ENCODE measurements around the gene MACO1. TPM values are rescaled to one million over a fixed set of nuclear protein-coding genes. Genes with fewer than 3 reads are reported as not detected.
A peak's percentile ranks its signal among the peaks of the same experiment; 100 is the strongest.

MACO1 gene
- total RNA-seq, 2 donors from 2014 or later = 16.3 to 21.6 TPM

GRCh38 chr1:25531082-25531461, 100.4 kb downstream of the MACO1 start:
- H3K27ac Mint-ChIP-seq = no peak overlapping the region
- no peaks in the 10 kb centered on the region for H3K36me3 Mint-ChIP-seq (ENCODE audit: low read depth)
- no peaks in the 10 kb centered on the region for H3K27me3 Mint-ChIP-seq
- no peak overlapping the region for H3K4me3 Mint-ChIP-seq
- ATAC-seq (no peak), DNase-seq (no peak)
- peaks cover 3% of the 10 kb centered on the region for H3K4me1 Mint-ChIP-seq
- H3K9me3 ChIP-seq (ENCODE audit: control insufficient read depth, low read length, poor library complexity, severe bottlenecking) = no peaks in the 10 kb centered on the region

GRCh38 chr1:25532970-25533369, 102.3 kb downstream of the MACO1 start:
- Mint-ChIP-seq H3K4me3 (no peak overlapping the region), H3K4me1 (peaks cover 3% of the 10 kb centered on the region), H3K36me3 (ENCODE audit: low read depth) (no peaks in the 10 kb centered on the region), H3K27me3 (no peaks in the 10 kb centered on the region), H3K27ac (no peak overlapping the region)
- no peaks in the 10 kb centered on the region for H3K9me3 ChIP-seq (ENCODE audit: control insufficient read depth, low read length, poor library complexity, severe bottlenecking)
- ATAC-seq (no peak), DNase-seq (no peak)

GRCh38 chr1:25533775-25534409, 103.2 kb downstream of the MACO1 start:
- ATAC-seq = no peak
- H3K9me3 ChIP-seq (ENCODE audit: control insufficient read depth, low read length, poor library complexity, severe bottlenecking) = no peaks in the 10 kb centered on the region
- Mint-ChIP-seq H3K4me1 (peaks cover 6% of the 10 kb centered on the region), H3K4me3 (no peak overlapping the region), H3K36me3 (ENCODE audit: low read depth) (no peaks in the 10 kb centered on the region), H3K27me3 (no peaks in the 10 kb centered on the region), H3K27ac (no peak overlapping the region)
- no peak for DNase-seq

- no peak overlapping the region for H3K27ac Mint-ChIP-seq
- no peaks in the 10 kb centered on the region for H3K9me3 ChIP-seq (ENCODE audit: control insufficient read depth, low read length, poor library complexity, severe bottlenecking)
- DNase-seq (no peak), ATAC-seq (no peak)
- peaks cover 3% of the 10 kb centered on the region for H3K4me1 Mint-ChIP-seq
- H3K27me3 Mint-ChIP-seq = no peaks in the 10 kb centered on the region
- no peaks in the 10 kb centered on the region for H3K36me3 Mint-ChIP-seq (ENCODE audit: low read depth)
- no peak overlapping the region for H3K4me3 Mint-ChIP-seq
Measured at GRCh38 chr1:25534410-25534788, 103.7 kb downstream of the MACO1 start.

GRCh38 chr1:25536124-25536523, 105.4 kb downstream of the MACO1 start:
- no peaks in the 10 kb centered on the region for H3K27me3 Mint-ChIP-seq
- DNase-seq (no peak), ATAC-seq (no peak)
- H3K9me3 ChIP-seq (ENCODE audit: control insufficient read depth, low read length, poor library complexity, severe bottlenecking) = no peaks in the 10 kb centered on the region
- no peak overlapping the region for H3K4me3 Mint-ChIP-seq
- H3K27ac Mint-ChIP-seq = no peak overlapping the region
- H3K36me3 Mint-ChIP-seq (ENCODE audit: low read depth) = no peaks in the 10 kb centered on the region
- peaks cover 3% of the 10 kb centered on the region for H3K4me1 Mint-ChIP-seq

- Mint-ChIP-seq H3K27ac (no peak overlapping the region), H3K4me1 (peaks cover 6% of the 10 kb centered on the region)
- no peak for ATAC-seq
Measured at GRCh38 chr1:25537153-25537831, 106.6 kb downstream of the MACO1 start.

GRCh38 chr1:25538191-25538767, 107.6 kb downstream of the MACO1 start:
- DNase-seq (no peak), ATAC-seq (no peak)
- no peaks in the 10 kb centered on the region for H3K27me3 Mint-ChIP-seq
- no peaks in the 10 kb centered on the region for H3K9me3 ChIP-seq (ENCODE audit: control insufficient read depth, low read length, poor library complexity, severe bottlenecking)
- peaks cover 8% of the 10 kb centered on the region for H3K4me1 Mint-ChIP-seq
- no peaks in the 10 kb centered on the region for H3K36me3 Mint-ChIP-seq (ENCODE audit: low read depth)
- H3K4me3 Mint-ChIP-seq = no peak overlapping the region
- H3K27ac Mint-ChIP-seq = no peak overlapping the region

More at GRCh38 chr1:25537153-25537831, 106.6 kb downstream of the MACO1 start:
- DNase-seq = no peak
- H3K27me3 Mint-ChIP-seq = no peaks in the 10 kb centered on the region
- no peaks in the 10 kb centered on the region for H3K9me3 ChIP-seq (ENCODE audit: control insufficient read depth, low read length, poor library complexity, severe bottlenecking)
- no peaks in the 10 kb centered on the region for H3K36me3 Mint-ChIP-seq (ENCODE audit: low read depth)
- no peak overlapping the region for H3K4me3 Mint-ChIP-seq

- H3K27ac Mint-ChIP-seq = no peak overlapping the region
- DNase-seq (no peak), ATAC-seq (no peak)
- H3K4me3 Mint-ChIP-seq = no peak overlapping the region
- peaks cover 22% of the 10 kb centered on the region for H3K4me1 Mint-ChIP-seq
- H3K36me3 Mint-ChIP-seq (ENCODE audit: low read depth) = no peaks in the 10 kb centered on the region
- H3K9me3 ChIP-seq (ENCODE audit: control insufficient read depth, low read length, poor library complexity, severe bottlenecking) = no peaks in the 10 kb centered on the region
- H3K27me3 Mint-ChIP-seq = no peaks in the 10 kb centered on the region
Measured at GRCh38 chr1:25540750-25541342, 110.1 kb downstream of the MACO1 start.

- no peaks in the 10 kb centered on the region for H3K27me3 Mint-ChIP-seq
- no peaks in the 10 kb centered on the region for H3K9me3 ChIP-seq (ENCODE audit: control insufficient read depth, low read length, poor library complexity, severe bottlenecking)
- peaks cover 23% of the 10 kb centered on the region for H3K4me1 Mint-ChIP-seq
- no peaks in the 10 kb centered on the region for H3K36me3 Mint-ChIP-seq (ENCODE audit: low read depth)
- DNase-seq = no peak
- H3K27ac Mint-ChIP-seq = no peak overlapping the region
- no peak overlapping the region for H3K4me3 Mint-ChIP-seq
- no peak for ATAC-seq
Measured at GRCh38 chr1:25541425-25541824, 110.7 kb downstream of the MACO1 start.

- H3K4me3 Mint-ChIP-seq = peak overlapping the region; percentile 94
- ATAC-seq (no peak), DNase-seq (no peak)
- H3K36me3 Mint-ChIP-seq (ENCODE audit: low read depth) = no peaks in the 10 kb centered on the region
- H3K27ac Mint-ChIP-seq = peak overlapping the region; percentile 29
- no peaks in the 10 kb centered on the region for H3K9me3 ChIP-seq (ENCODE audit: control insufficient read depth, low read length, poor library complexity, severe bottlenecking)
- H3K27me3 Mint-ChIP-seq = no peaks in the 10 kb centered on the region
- H3K4me1 Mint-ChIP-seq = peaks cover 28% of the 10 kb centered on the region
Measured at GRCh38 chr1:25541889-25542658, 111.4 kb downstream of the MACO1 start.

- Mint-ChIP-seq H3K36me3 (ENCODE audit: low read depth) (no peaks in the 10 kb centered on the region), H3K27ac (peak overlapping the region; percentile 29)
Measured at GRCh38 chr1:25543005-25543424, 112.3 kb downstream of the MACO1 start.

GRCh38 chr1:25543425-25544242, 112.9 kb downstream of the MACO1 start, which contains the start of gene LDLRAP1:
Gene LDLRAP1 (plus strand): TSS chr1:25543606. CDS start chr1:25543699, 93 bp downstream.
- peak; percentile 93 for ATAC-seq
- peak within 1 kb of the TSS; percentile 94 for H3K4me3 Mint-ChIP-seq
- H3K27ac Mint-ChIP-seq = peak within 1 kb of the TSS; percentile 88
- no peaks in the 10 kb centered on the region for H3K9me3 ChIP-seq (ENCODE audit: control insufficient read depth, low read length, poor library complexity, severe bottlenecking)
- peaks cover 32% of the 10 kb centered on the region for H3K4me1 Mint-ChIP-seq
- H3K36me3 Mint-ChIP-seq (ENCODE audit: low read depth) = no peaks in the 10 kb centered on the region
- no peaks in the 10 kb centered on the region for H3K27me3 Mint-ChIP-seq
- peak; percentile 48 to 56 (median 48) for DNase-seq

More at GRCh38 chr1:25543005-25543424, 112.3 kb downstream of the MACO1 start:
- no peak for DNase-seq
- Mint-ChIP-seq H3K27me3 (no peaks in the 10 kb centered on the region), H3K4me1 (peaks cover 34% of the 10 kb centered on the region), H3K4me3 (peak overlapping the region; percentile 94)
- no peak for ATAC-seq
- no peaks in the 10 kb centered on the region for H3K9me3 ChIP-seq (ENCODE audit: control insufficient read depth, low read length, poor library complexity, severe bottlenecking)

Data from T-helper 17 cell (primary cell).